SK-N-SH (cell line): ENCODE results near the gene POLR1A. TPM values are rescaled to one million over a fixed set of nuclear protein-coding genes. Genes with fewer than 3 reads are reported as not detected.

Experiments
- CTCF ChIA-PET: fragments of 300-600, 350-600 bp; formaldehyde crosslinking; extraction: SDS; loops from one replicate; lab custom pipeline; 2021; lab: Yijun Ruan, JAX
- POLR2A ChIA-PET: fragments of 350-600 bp; sonication (Branson Sonifier 250); formaldehyde crosslinking; extraction: SDS; loops from one replicate; lab custom pipeline; 2020; ENCODE audit warnings: antibody characterized with exemption, inconsistent platforms; lab: Yijun Ruan, JAX
- DNase-seq: peaks from one replicate; pipeline ENCODE4 v3.0.0; 2012
- H2AFZ ChIP-seq: fragments of 200-600 bp; sonication (generic); 2 replicates; pipeline ENCODE4 v1.8.1; 2016; ENCODE audit warnings: antibody characterized with exemption, mild to moderate bottlenecking, low read depth
- H3F3A ChIP-seq: fragments of 200-600 bp; sonication (generic); replicated peaks from 2 replicates; pipeline ENCODE3; 2016; ENCODE audit warnings: antibody characterized with exemption, mild to moderate bottlenecking; ENCODE audit not compliant: insufficient read depth
- H3K27ac ChIP-seq, 2 experiments: fragments of 200-500 bp in 1 of 2; fragments of 200-600 bp in 1 of 2; sonication (Bioruptor generic) in 1 of 2; sonication (generic), shearing (Covaris generic) in 1 of 2; 2 replicates each; pipeline versions ENCODE4 v1.5.1 to v1.6.1; 2014 to 2016; ENCODE audit warnings: low read depth in 2 of 2, inconsistent platforms in 1 of 2, low read length in 1 of 2, mild to moderate bottlenecking in 1 of 2, mixed read lengths in 1 of 2
- H3K27me3 ChIP-seq: fragments of 200-600 bp; sonication (generic), shearing (Covaris generic); 2 replicates; pipeline ENCODE4 v1.6.1; 2016; ENCODE audit warnings: mixed run types; ENCODE audit not compliant: insufficient read depth
- H3K36me3 ChIP-seq, 2 experiments: fragments of 200-500 bp in 1 of 2; fragments of 200-600 bp in 1 of 2; sonication (Bioruptor generic) in 1 of 2; sonication (generic) in 1 of 2; replicated peaks in 1 of 2; 2 replicates each; pipeline versions ENCODE3 to v1.5.1; 2014 to 2016; ENCODE audit warnings: low read length in 1 of 2, mild to moderate bottlenecking in 1 of 2; ENCODE audit not compliant: insufficient read depth in 2 of 2, control insufficient read depth in 1 of 2
- H3K4me1 ChIP-seq, 2 experiments: fragments of 200-500 bp in 1 of 2; fragments of 200-600 bp in 1 of 2; sonication (Bioruptor generic) in 1 of 2; sonication (generic), shearing (Covaris generic) in 1 of 2; 2 replicates each; pipeline versions ENCODE4 v1.5.1 to v1.6.1; 2014 to 2016; ENCODE audit warnings: low read depth in 1 of 2, low read length in 1 of 2, mixed run types in 1 of 2; ENCODE audit not compliant: insufficient read depth in 2 of 2, control insufficient read depth in 1 of 2
- H3K4me2 ChIP-seq: fragments of 200-600 bp; sonication (generic), shearing (Covaris generic); 2 replicates; pipeline ENCODE4 v1.6.1; 2017; ENCODE audit warnings: mixed run types
- H3K4me3 ChIP-seq, 2 experiments: fragments of 200-500 bp in 1 of 2; fragments of 200-600 bp in 1 of 2; sonication (Bioruptor generic) in 1 of 2; sonication (generic), shearing (Covaris generic) in 1 of 2; 2 replicates each; pipeline versions ENCODE4 v1.5.1 to v1.8.1; 2014 to 2016; ENCODE audit warnings: low read depth in 2 of 2, inconsistent platforms in 1 of 2, low read length in 1 of 2, mild to moderate bottlenecking in 1 of 2, mixed read lengths in 1 of 2, moderate library complexity in 1 of 2
- H3K79me2 ChIP-seq: fragments of 200-600 bp; sonication (generic); 2 replicates; pipeline ENCODE4 v1.8.1; 2017; ENCODE audit warnings: mild to moderate bottlenecking; ENCODE audit not compliant: insufficient read depth
- H3K9ac ChIP-seq: fragments of 200-600 bp; sonication (generic); 2 replicates; pipeline ENCODE4 v1.6.1; 2017; ENCODE audit warnings: mixed run types
- H3K9me2 ChIP-seq: fragments of 200-600 bp; sonication (generic); 2 replicates; pipeline ENCODE4 v1.6.1; 2017; ENCODE audit warnings: mixed run types
- H3K9me3 ChIP-seq: fragments of 200-600 bp; sonication (generic); 2 replicates; pipeline ENCODE4 v1.6.1; 2017; ENCODE audit warnings: mixed run types, mild to moderate bottlenecking, moderate library complexity
- H4K20me1 ChIP-seq: fragments of 200-600 bp; sonication (generic); 2 replicates; pipeline ENCODE4 v1.6.1; 2017; ENCODE audit warnings: mild to moderate bottlenecking, mixed run types; ENCODE audit not compliant: insufficient read depth
- CTCF ChIP-seq: fragments of 200-600 bp; sonication (generic); IDR thresholded peaks from 2 replicates; pipeline ENCODE4 v1.6.1; 2017; ENCODE audit warnings: antibody characterized with exemption, mild to moderate bottlenecking, moderate library complexity
- ELF1 ChIP-seq: IDR thresholded peaks from 2 replicates; pipeline ENCODE4 v1.4.0; 2012
- EZH2phosphoT487 ChIP-seq: fragments of 200-600 bp; sonication (generic); IDR thresholded peaks from 2 replicates; pipeline ENCODE4 v1.6.1; 2017; ENCODE audit warnings: low read depth, mixed run types, mild to moderate bottlenecking, antibody characterized with exemption, moderate library complexity, borderline replicate concordance
- FOXJ3 ChIP-seq: sonication (generic); formaldehyde crosslinking; IDR thresholded peaks from 2 replicates; pipeline ENCODE4 v1.5.1; 2020; ENCODE audit warnings: mild to moderate bottlenecking, missing genetic modification reagents
- FOXM1 ChIP-seq: IDR thresholded peaks from 2 replicates; pipeline ENCODE4 v1.4.0; 2012; ENCODE audit warnings: low read depth, mild to moderate bottlenecking
- IRF3 ChIP-seq: fragments of 150-350 bp; IDR thresholded peaks from 2 replicates; pipeline ENCODE4 v1.6.1; 2016; ENCODE audit warnings: mild to moderate bottlenecking, low read depth, low read length
- JUND ChIP-seq: IDR thresholded peaks from 2 replicates; pipeline ENCODE4 v1.4.0; 2012
- MEF2A ChIP-seq: IDR thresholded peaks from 2 replicates; pipeline ENCODE4 v1.4.0; 2012; ENCODE audit warnings: low read depth, borderline replicate concordance
- MXI1 ChIP-seq: IDR thresholded peaks from 2 replicates; pipeline ENCODE4 v1.6.1; 2012; ENCODE audit warnings: mild to moderate bottlenecking, low read depth, low read length, improper control_type of control experiment
- PBX3 ChIP-seq: IDR thresholded peaks from 2 replicates; pipeline ENCODE4; 2012
- POLR2AphosphoS5 ChIP-seq: IDR thresholded peaks from 2 replicates; pipeline ENCODE4 v1.6.1; 2012; ENCODE audit warnings: low read depth, low read length
- RAD21 ChIP-seq: IDR thresholded peaks from 2 replicates; pipeline ENCODE4 v1.6.1; 2012; ENCODE audit warnings: mild to moderate bottlenecking, low read length
- SIN3A ChIP-seq: IDR thresholded peaks from 2 replicates; pipeline ENCODE4 v1.6.1; 2012; ENCODE audit warnings: low read depth, mild to moderate bottlenecking, low read length, moderate library complexity, borderline replicate concordance
- SMC3 ChIP-seq: IDR thresholded peaks from 2 replicates; pipeline ENCODE4 v1.6.1; 2012; ENCODE audit warnings: low read depth, low read length, improper control_type of control experiment
- TAF1 ChIP-seq: IDR thresholded peaks from 2 replicates; pipeline ENCODE4 v1.6.1; 2012; ENCODE audit warnings: low read depth, mild to moderate bottlenecking, low read length, moderate library complexity, borderline replicate concordance
- TEAD4 ChIP-seq: IDR thresholded peaks from 2 replicates; pipeline ENCODE4 v1.4.0; 2012; ENCODE audit warnings: mild to moderate bottlenecking, borderline replicate concordance; ENCODE audit not compliant: insufficient read depth
- USF2 ChIP-seq: fragments of 150-350 bp; IDR thresholded peaks from 2 replicates; pipeline ENCODE4 v1.6.1; 2017; ENCODE audit warnings: antibody characterized with exemption, low read length, low read depth, borderline replicate concordance
- YY1 ChIP-seq: IDR thresholded peaks from 2 replicates; pipeline ENCODE4 v1.4.0; 2012; ENCODE audit warnings: low read depth, mild to moderate bottlenecking
- WGBS: methylation state at CpG from one replicate; pipeline ENCODE4 v1.1.6; 2017; ENCODE audit warnings: low lambda C conversion rate; 5-methylcytosine and 5-hydroxymethylcytosine counted together
- polyA plus RNA-seq, 3 experiments: library from polyadenylated mRNA; depleted of rRNA; stranded (reverse); fragments of >200 nt; gene quantifications; 2 replicates each; pipeline ENCODE4 v1.2.3, GENCODE V29; 2012

Gene POLR1A
- polyA plus RNA-seq, 1 of the 3 experiments (the other 2 are of a cell fraction): 6.1 TPM

GRCh38 chr2:86078774-86079545, 26.7 kb downstream of the POLR1A start:
- no peak overlapping the region for H3K27ac ChIP-seq
- no peaks in the 10 kb centered on the region for H3K79me2 ChIP-seq
- H3F3A ChIP-seq: peaks cover 5% of the 10 kb centered on the region
- no peaks in the 10 kb centered on the region for H3K9me2 ChIP-seq
- ChIA-PET CTCF (interaction anchor here (0.6 to 9.0 kb wide), 33 partner anchors 8 to 447 kb away, joined by 3 to 223 read pairs (median 4); partner anchors contain the start of genes IMMT, POLR1A, PTCD3 and ST3GAL5), POLR2A (interaction anchor here (0.8 kb wide), 1 partner anchor 27 kb away, joined by 3 read pairs; the partner anchor contains the start of gene PTCD3)
- H3K27me3 ChIP-seq: no peaks in the 10 kb centered on the region
- H3K9ac ChIP-seq: no peak overlapping the region
- no peak overlapping the region for H3K4me2 ChIP-seq
- peaks cover 30 to 49% of the 10 kb centered on the region in 2 experiments for H3K36me3 ChIP-seq
- H3K9me3 ChIP-seq: no peaks in the 10 kb centered on the region
- peak; percentile 48 for TF ChIP-seq SMC3
- no peak for TF ChIP-seq MXI1
- TF ChIP-seq RAD21: peak; percentile 72
- peak; percentile 63 for TF ChIP-seq CTCF
- TF ChIP-seq, all 33 proteins: peak for 3
- no peaks in the 10 kb centered on the region for H3K4me1 ChIP-seq
- H3K4me3 ChIP-seq: no peak overlapping the region; a peak in 1 of 4 replicates
- no peaks in the 10 kb centered on the region for H4K20me1 ChIP-seq
- no peak overlapping the region for H2AFZ ChIP-seq
- peak; percentile 31 for DNase-seq
- 65% methylated on average over 6 of the region's 7 CpGs for WGBS

GRCh38 chr2:86075886-86076285, 29.8 kb downstream of the POLR1A start:
- Histone ChIP-seq H3K4me1 (peaks cover 0 to 8% of the 10 kb centered on the region in 2 experiments; a peak in 1 of 4 replicates), H4K20me1 (no peaks in the 10 kb centered on the region), H3K4me2 (no peak overlapping the region), H2AFZ (no peak overlapping the region), H3K36me3 (peaks cover 33 to 57% of the 10 kb centered on the region in 2 experiments), H3K79me2 (no peaks in the 10 kb centered on the region), H3F3A (no peaks in the 10 kb centered on the region), H3K27ac (no peak overlapping the region), H3K9me3 (no peaks in the 10 kb centered on the region), H3K9me2 (no peaks in the 10 kb centered on the region), H3K4me3 (no peak overlapping the region), H3K9ac (no peak overlapping the region), H3K27me3 (no peaks in the 10 kb centered on the region)
- DNase-seq: no peak
- CTCF ChIA-PET: interaction anchor here (1.2 to 2.4 kb wide), 2 partner anchors 238 to 249 kb away, joined by 4 to 20 read pairs; no protein-coding TSS in a partner anchor
- POLR2A ChIA-PET: no interaction called here
- TF ChIP-seq FOXJ3 (CRISPR knock-in tag) (no peak), ELF1 (no peak), FOXM1 (no peak), PBX3 (no peak), TAF1 (no peak), USF2 (no peak), EZH2phosphoT487 (no peak), MEF2A (no peak), TEAD4 (no peak), RAD21 (no peak), IRF3 (no peak), SIN3A (no peak), JUND (no peak), YY1 (no peak), POLR2AphosphoS5 (no peak)
- 89% methylated on average over 5 of the region's 5 CpGs for WGBS
